GM19099 (cell line): ENCODE results near the gene FYB1.

Experiments used
- POLR2A ChIP-seq: IDR thresholded peaks from 3 replicates; pipeline ENCODE4 v1.6.1; 2011; ENCODE audit warnings: low read depth; ENCODE audit not compliant: insufficient read length; ENCODE audit errors: extremely low read depth

The FYB1 gene

DNA sequence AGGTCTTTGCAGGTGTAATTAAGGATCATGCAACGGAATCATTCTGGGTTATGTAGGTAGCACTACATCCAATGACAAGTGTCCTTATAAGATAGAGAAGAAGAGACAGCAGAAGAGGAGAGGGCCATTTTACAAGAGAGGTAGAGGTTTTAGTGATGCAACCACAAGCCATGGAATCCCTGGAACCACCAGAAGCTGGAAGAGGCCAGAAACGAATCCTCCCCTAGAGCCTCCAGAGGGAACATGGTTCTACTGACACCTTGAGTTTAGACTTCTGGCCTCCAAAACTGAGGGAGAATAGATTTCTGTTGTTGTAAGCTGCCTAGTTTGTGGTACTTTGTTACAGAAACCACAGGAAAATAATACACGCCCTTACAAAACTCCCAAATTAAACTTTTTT is 3.5 kb downstream of the FYB1 start:
- TF ChIP-seq POLR2A: no peak

DNA sequence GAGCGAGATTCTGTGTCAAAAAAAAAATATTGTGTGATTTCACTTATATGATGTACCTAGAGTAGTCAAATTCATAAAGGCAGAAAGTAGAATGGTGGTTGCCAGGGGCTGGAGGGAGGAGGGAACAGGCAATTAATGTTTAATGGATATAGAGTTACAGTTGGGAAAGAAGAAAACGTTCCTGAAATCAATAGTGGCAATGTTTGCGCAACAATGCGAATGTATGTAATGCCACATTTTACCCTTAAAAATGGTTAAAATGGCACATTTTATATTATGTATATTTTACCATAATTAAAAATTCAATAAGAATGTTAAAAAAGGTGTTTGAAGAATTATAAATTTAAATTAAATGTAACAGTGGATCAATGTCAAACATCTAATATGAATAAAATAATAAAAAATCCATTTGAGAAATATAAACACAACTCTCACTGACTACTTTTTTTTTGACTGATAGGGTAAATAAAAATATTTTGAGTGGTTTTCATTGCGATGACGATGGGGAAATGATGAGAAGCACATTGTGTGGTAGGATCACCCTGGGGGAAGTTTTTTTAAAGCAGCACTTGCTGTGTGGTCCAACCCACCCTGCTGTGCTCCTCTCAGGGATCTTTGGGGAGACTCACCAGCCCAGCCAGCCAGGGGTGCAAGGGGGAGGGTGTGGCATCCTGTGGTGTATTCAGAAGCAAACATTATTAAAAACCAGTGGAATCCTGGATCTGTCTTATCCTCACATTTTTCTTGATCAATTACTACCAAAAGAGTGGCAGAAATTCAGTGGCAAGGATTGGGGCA is 4.3 kb downstream of the FYB1 start:
- no peak for TF ChIP-seq POLR2A

DNA sequence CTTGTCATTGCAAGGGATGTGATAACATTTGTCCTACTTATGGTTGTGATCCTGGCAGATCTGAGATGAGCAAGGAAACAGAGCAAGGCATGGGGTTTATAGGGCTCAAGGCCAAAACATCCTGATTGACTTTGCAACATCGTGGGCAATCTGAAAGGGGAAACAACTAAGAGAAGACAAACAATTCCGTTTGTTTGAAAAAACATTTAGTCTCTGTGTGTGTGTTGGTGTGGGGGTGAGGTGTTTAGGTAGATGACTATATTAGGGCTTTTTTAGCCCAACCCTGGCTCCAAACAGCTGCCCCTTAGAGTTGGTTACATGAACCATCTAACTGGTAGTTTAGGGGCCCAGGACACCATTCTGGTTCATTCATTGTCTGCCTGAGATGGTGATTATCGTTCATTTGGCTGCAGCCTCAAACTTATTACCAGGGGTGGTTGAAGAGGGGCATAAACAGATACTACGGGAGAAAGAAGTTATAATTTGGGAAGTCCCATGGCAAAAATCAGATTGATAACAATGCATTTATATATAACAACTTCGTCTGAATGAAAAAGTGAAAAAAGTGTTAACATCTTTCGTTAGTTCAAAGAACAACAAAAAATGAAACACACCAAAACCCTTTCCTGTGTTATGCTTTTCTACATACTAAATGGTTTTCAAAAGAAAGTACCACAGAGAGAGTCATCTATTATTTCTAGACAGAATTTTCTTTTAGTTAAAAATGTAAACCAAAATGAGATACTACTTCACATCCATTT is 5.7 kb downstream of the FYB1 start:
- no peak for TF ChIP-seq POLR2A

DNA sequence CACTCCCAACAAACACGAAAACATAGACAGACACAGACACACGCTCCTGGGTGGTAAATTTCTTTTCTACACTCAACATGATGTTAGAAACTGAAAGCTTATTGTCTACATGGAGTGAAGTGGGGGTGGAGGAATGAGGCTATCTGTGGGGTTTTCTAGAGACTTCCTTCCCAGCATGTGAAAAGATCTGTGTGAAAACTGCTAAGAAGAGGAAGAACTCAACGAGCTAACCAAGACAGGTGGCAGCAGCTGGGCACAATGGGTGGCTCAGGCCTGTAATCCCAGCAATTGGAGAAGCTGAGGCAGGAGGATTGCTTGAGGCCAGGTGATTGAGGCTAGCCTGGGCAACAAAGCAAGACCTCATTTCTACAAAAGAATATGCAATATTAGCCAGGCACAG is 7.6 kb downstream of the FYB1 start:
- no peak for TF ChIP-seq POLR2A

DNA sequence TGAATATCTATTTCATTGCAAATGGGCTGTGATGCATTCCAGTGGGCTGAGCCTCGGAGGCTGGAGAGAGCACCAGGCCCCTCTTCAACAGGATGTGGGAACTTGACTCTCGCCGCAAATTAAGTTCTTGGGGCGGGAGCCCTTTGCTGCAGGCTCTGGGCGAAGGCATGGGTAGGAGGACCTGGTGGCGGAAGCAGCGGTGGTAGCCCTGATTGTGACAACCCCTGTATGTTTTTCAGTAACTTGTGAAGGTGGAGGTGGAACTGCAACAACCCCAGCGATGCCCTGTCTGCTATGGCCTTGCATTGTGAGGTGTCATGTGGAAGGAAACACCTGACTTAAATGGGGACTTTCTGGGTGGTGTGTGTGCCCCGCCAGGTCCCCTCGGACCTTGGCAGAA is 9.4 kb downstream of the FYB1 start:
- no peak for TF ChIP-seq POLR2A

DNA sequence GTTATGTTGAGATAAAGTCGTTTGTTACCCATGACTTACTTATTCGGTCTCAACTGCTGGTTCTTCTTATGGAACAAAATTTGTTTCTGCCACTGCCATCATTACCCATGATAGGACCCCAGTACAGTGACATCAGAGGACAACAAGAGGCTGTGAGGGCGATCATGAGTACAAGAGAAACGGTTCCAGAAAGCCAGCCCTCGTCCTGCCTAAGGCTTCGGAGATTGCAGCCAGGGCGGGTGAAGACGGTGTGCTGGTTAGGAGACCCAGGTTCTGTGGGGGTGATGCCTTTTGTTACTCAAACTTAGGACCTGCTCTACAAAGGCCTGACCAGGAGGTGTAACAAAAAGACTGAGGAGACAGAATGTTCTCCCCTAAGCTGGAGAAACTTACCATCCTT is 10.9 kb downstream of the FYB1 start:
- TF ChIP-seq POLR2A: no peak

DNA sequence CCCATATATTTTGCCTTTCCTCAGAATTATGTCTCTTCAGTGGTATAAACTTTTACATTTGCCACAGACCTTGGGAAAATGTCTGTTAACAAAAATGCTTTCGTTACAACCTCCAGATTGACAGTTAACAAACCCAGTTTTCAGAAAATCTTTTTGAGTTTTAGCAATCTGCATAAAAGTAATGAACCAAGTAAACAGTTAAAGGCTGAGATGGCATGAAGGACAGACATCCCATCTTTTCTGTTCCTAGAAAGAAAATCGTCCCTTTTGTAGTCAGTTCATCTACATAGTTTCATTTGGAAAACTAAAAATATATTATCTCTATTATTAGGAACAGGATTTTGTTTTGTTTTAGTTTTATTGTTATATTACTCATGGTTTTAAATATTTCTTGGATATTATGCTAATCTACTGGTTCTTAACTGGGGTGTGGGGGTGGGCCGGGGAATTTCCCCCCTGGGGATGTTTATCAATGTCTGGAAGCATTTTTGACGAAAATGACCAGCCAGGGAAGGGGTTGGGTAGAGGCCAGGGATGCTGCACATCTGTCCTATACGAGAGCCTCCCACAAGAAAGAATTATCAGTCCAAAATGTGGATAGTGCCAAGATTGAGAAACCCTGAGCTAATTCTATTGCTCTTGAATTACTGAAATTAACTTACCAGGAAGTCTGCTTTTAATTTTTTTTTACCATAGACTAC is 11.9 kb downstream of the FYB1 start:
- TF ChIP-seq POLR2A: no peak

DNA sequence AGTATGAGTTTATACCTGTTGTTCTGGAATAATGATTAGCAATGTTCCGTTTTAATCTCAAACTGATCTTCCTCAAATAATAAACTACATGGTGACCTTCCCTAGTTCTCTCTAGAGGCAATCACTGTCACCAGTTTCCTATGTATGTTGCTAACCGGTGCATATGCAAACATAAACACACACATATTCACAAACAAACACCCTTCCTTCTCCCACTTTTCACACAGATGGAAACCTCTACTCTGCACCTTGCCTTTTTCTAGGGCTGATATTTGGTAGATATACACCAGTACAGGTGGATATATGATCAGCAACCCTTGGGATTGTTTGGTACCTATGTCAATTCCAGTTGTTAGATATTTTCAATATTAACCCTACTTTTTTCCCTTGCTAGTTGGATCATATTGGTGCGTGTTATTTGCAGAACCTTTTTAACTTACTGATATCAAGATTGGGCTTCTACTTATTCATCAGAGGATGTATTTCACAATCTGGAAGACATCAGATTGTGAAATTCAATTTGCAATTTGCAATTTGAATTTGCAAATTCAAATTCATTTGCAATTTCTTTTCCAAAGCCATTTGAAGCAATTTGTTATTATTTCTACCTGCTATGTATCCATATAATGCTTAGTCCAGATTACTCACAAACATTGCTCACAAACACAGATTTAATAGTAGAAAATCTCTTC is 12.6 kb downstream of the FYB1 start:
- no peak for TF ChIP-seq POLR2A

DNA sequence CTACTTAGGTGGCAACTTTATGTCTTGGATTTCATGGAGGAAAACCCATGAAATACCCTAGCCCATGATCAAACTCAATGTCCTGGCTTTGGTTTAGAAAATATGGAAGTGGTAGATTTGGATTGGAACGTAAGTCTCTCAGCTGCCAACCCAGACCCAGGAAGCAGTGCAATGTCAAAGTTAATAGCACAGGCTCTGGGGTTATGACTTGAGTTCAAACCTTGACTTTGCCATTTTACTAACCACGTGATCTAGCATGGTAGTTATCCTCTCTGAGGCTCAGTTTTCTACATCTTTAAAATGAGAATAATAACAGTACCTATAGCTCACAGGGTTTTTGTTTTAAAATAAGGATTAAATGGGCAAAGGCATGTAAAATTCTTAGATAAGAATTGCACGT is 13.8 kb downstream of the FYB1 start:
- TF ChIP-seq POLR2A: no peak

DNA sequence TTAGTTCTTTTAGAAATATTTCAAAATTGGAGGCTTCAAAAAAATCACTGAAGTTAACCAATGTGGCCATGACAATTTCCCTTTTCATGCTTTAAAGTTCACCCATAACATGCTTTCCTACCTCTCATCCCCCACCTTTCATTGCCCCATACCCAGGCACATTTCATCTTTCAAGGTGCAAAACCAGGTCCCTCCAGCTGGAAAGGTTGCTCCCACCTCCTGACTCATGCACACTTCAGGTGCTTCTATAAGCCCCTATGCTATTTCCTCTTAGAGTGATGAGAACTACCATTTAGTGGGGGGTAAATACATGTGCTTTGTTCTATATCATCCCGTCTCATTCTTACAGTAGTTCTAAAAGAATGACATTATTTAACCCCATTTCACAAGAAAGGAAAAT is 15.4 kb downstream of the FYB1 start:
- TF ChIP-seq POLR2A: no peak

DNA sequence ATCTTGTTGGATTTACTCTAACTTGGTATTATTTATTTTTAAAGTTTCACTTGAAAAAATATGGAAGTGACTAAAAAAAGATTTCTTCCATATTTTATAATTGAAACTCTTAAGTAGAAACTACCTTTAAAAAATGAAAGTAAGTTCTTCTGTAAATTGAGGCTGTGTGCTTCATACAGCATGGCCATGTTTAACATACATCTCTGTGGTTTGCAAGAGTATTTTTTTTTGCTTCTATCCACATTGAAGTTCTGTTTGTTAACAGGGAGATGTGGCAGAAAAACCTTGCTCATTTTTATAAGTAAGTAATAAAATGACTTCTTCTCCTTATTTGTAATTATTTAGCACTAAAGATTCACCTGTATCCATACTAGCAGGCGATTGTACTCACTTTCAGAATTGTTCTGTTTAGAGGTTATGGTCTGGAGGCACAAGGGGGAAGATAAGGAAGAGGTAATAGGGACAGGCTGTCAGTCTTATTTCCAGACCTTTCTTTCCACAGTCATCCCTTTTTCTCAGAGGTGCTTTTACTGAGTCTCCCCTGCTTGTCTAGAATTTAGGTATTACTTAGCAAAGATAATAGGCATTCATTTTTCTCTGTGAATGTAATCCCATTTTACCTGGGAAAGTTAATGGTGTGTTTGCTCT is 16.0 kb downstream of the FYB1 start:
- no peak for TF ChIP-seq POLR2A

DNA sequence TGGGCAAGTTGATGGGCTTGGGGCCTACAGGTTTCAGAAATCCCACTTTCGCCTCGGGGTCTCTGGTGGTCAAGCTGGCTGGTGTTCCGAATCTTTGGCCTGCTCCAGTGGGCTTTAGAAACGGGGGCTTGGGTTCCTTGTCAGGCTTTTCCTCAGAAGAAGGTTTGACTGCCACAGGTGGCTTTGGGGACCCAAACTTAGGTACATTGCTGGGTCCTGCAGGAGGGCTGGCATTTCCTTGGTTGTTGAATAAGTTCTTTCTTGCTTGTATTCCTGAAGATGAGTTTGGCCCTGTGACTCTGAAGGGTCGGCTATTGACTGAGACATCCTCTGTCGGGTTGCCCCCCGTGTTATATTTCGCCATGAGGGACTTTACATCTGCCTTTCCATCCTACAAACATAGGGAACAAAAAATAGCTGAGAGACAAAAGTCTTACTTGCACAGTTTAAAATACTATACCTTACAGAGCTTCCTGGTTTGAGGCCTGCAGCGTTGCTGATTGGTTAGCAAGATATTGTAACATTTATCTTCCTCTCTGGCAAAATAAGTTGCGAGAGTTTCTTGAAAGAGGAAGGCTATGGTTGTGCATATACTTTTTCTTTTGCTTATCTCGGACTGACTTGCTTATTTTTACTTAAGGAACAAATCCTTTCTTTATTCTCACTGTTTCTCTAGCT is 16.6 kb downstream of the FYB1 start:
- no peak for TF ChIP-seq POLR2A

DNA sequence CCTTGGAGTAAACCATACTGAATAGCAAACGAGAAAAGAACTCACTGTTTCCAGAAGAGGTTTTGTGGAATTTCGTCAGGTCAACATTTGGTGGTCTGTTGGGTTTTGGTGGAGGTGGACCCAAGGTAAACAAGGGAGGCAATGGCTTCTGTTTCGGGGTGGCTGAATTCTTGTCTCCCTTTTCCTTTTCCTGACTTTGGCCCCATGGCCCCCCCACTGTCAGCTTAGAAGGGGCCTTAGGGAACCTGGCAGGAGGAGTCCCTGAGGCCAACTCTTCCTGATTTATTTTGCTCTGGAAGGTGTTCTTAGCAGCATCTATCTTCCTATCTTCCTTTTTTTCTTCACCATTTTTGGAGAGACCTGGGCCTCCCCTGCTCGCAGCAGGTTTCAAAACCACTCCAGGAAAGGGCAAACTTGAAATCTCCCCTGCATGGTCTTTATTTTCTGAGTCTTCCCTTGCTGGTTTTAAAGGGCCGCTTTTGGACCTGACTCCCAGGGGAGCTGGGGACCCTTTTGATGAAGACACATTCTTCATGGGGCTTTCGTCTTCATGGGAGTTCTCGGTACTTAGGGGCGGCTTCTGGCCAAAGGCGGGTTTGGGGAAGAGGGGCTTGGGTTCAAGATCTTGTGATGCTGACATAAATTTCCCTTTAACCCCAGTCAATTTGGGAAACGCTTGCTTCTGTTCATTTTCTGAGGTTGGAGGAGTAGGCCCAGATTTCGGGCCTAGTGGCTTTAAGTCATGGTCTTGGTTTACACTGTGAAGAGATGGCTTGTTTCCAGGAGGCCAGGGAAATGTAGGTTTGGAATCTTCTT is 17.4 kb downstream of the FYB1 start:
- TF ChIP-seq POLR2A: no peak
